GM18502 (cell line): ENCODE results near the gene FOXC2.
A peak's percentile ranks its signal among the peaks of the same experiment; 100 is the strongest.

ENCODE experiments used
- ATAC-seq: cut with Tn5 transposase; IDR thresholded peaks from one replicate; pipeline ENCODE4 v1.9.1; 2021; ENCODE audit warnings: mild to moderate bottlenecking; ENCODE audit not compliant: unreplicated experiment, poor library complexity

FOXC2 gene

GRCh38 chr16:86554599-86554916, 12.1 kb upstream of the FOXC2 start:
- peak; percentile 22 for ATAC-seq

DNA sequence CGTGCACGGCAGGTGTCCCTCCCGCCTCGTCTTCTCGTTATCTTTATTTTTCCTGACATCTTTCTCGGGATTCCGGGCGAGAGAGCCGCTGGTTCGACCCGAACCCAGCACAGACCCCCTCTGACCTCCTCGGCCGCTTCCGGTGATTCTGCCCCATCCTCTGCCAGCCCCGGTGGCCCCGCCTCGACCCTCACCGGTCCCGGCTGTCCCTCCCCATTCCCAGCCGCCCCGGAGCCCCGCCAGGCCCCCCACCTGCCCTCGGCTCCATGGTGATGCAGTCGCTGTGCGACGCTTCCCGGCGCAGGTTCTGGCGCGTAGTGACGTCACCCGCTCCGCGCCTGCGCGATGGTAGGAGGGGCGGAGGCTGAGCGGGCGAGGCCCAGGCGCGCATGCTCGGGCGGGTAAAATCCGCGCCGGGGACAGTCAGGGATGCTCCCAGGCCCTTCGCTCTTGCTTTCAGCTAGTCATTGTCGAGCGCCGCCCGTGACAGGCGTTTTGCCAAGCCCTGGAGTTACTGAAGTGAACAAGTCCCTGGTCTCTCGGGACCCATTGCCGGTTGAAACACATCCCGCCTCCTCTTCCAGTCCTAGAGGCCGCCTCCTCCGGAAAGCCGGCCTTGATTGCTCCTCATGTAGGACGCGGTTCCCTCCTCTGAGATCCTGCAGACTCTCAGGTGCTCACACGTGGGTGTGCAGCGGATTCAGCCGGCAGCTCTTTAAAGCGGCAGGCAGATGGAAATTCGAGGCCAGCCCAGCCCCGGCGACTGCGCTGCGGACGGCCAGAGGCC, 11.5 kb upstream of the FOXC2 start, which contains the start of gene MTHFSD:
MTHFSD (minus strand) TSS at position 319 of the 787 bp plus-strand sequence; CDS start at position 268, 51 bp downstream.
- peak; percentile 89 for ATAC-seq

DNA sequence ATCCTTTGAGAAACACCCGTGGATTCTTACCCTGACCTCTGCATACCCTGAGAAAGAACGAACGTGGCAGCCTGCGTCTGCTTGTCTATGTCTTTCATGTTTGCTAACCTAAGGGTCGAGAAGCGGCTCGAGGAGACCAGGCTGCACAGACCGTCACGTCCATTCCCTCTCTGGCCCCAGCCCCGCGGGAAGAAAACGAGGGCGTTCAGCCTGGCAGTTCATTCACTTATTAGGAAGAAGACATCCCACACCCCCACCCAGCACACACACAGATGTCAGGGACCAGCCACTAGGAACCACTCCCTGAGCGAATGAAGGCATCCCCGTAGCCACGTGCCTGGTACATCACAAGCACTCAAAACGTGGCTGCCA, 10.9 kb upstream of the FOXC2 start:
- ATAC-seq, result no peak

DNA sequence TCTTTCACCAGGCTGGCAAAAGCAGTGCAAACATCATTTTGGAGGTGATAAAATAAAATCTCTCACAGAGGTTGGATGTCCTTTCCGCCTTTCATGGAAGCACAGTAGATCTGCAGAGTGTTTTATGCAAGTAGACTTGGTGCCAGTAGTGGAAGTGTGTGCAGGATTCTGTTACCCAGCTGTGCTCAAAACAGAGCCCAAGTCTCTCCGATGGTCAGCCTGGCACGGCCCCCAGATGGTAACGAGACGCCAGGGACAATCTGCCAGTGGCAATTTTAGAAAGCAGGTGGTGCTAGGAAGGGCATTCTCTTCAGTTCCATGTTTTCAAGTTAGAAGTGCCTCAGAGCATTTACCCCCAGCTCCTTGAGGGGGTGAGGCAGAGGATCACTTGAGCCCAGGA, 10.1 kb upstream of the FOXC2 start:
- ATAC-seq, result no peak

DNA sequence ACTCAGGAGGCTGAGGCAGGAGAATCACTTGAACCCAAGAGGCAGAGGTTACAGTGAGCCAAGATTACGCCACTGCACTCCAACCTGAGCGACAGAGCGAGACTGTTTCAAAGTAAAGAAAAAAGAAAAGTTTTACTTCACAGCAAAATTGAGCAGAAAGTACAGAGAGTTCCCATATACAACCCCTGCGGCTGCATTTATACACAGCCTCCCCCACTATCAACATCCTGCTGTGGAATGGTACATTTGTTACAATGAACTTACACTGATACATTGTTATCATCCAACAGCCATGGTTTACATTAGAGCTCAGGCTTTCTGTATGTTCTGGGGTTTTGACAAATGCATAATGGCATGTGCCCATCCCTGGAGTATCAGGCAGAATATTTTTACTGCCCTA, 9.0 kb upstream of the FOXC2 start:
- no peak for ATAC-seq

DNA sequence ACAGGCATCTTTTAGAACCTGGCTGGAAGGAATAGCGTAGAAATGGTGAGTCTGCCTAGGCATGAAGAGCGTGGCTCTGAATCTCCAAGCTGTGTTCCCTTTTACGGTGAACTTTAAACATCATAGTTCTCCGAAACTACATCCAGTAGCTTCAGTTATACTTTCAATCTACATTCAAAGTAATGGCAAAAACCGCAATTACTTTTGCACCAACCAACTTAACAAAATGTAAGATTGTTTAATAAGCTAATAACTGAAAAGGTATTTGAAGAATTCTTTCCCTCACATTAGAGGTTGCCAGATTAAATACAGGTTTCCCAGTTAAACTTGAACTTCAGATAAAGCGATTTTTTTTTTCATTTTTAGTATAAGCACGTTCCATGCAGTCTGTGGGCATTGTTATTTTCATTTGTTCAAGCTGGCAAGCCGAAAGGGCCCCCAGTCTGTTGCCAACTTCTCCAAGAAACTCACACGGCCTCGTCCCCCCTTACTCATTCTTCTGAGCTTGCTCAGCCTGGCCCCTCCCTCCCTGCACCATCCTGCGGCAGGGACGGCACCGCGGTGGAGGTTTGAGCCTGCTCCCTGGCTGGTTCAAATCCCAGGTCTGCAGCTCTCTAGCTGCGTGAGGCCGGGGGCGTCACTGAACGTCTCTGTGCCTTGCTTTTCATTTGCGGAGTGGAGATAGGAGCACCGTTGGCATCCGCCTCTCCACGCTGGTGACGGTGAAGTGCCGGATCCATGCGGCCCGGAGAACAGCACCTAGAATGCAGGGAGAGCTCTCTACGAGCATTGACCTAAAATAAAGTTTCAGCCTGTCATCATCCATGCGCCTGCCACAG, 8.1 kb upstream of the FOXC2 start:
- no peak for ATAC-seq

DNA sequence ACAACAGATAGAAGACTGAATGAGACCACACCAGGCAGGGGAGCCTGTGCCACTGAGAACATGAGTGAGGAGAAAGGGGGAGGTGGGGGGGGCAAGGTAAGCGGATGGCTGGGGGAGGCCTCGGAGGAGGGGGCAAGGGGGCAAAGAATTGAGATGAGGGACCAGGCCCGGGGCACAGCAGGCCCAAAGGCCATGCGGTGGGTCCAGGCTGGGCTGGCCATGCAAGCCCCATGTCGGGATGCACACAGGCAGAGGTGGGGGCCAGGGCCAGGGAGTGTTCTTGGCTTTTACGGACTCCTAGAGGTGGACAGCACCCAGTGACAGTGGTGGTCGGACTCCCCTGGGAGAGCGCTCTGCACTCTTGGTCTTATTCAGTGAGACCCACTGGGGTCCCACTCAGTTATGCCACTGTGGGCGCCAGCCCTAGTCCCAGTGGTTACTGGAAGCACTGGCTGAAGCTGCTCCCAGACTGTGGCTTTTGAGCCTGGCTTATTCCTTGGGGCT, 6.8 kb upstream of the FOXC2 start:
- no peak for ATAC-seq

DNA sequence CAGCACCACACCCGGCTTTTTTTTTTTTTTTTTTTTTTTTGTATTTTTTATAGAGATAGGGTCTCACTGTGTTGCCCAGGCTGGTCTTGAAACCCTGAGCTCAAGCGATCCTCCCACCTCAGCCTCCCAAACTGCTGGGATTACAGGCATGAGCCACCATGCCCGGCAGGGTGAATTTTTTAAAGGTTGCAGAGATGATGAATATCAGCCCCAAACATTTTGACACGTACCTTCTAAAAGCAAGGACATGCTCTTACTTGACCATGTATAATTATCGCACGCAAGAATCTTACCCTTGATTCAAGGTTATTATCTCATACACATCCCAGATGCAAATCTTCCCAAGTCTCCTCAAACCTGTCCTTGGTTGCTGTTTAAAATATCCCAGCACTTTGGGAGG, 4.3 kb upstream of the FOXC2 start:
- no peak for ATAC-seq

DNA sequence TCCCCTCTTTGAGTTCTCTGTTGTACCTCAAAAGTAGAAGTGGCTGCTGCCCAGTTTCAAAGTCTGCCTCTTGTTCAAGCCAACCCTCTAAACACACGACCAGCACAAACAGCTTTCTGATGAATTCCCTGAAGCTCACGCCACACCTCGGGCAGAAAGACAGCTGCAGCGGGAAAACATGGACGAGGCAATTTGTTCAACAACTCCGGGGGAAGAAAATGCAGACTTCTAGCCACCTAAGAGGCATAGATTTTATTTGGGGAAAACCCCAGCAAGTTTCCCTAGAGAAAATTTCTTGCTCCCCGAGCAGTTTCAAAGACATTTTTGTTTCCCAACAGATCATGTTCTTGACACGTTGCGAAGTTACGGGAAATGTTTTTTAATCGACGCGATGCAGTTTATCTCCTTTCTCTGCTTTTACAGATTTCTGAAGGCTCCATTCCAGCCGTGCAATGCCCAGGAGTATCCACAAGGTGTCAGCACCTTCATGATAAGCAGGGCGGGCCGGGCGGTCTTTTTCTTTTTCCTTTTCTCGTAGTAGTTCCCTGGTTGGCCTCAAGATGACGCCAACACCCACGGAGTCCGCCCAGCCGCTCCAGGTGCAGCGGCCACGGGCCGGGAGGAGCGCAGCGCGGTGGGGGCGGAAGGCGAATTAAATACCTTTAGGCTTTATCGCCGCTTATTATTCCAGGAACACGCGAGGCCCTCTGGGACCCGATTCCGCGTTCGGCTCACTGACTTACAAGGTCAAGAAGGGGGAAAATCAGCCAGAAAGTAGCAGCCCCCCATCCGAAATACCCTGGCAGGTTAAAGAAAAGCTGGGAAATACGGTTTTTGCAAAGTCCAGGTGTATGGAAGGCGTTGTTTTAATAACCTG, 2.9 kb upstream of the FOXC2 start:
- no peak for ATAC-seq

DNA sequence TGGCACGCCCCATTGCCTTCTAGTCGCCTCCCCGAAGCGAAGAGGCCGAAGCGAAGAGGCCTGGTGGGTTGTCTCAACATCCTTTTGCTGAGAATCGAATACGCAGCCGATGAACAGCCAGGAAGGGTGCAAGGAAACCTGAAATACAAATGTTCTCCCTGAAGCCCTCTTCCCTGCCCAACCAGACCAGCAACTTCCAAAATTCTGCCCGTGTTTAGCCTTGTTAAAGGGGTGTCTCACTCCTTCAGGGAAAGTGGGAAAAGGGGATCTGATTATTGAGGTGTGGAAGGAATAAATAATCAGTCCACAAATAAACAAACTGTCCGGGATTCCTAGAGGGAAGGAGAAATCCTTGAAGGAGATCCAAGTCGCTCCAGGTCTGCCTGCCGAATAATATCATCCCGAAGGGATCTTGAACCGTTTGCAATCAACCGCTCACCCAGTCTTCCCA, 1.4 kb upstream of the FOXC2 start:
- no peak for ATAC-seq

DNA sequence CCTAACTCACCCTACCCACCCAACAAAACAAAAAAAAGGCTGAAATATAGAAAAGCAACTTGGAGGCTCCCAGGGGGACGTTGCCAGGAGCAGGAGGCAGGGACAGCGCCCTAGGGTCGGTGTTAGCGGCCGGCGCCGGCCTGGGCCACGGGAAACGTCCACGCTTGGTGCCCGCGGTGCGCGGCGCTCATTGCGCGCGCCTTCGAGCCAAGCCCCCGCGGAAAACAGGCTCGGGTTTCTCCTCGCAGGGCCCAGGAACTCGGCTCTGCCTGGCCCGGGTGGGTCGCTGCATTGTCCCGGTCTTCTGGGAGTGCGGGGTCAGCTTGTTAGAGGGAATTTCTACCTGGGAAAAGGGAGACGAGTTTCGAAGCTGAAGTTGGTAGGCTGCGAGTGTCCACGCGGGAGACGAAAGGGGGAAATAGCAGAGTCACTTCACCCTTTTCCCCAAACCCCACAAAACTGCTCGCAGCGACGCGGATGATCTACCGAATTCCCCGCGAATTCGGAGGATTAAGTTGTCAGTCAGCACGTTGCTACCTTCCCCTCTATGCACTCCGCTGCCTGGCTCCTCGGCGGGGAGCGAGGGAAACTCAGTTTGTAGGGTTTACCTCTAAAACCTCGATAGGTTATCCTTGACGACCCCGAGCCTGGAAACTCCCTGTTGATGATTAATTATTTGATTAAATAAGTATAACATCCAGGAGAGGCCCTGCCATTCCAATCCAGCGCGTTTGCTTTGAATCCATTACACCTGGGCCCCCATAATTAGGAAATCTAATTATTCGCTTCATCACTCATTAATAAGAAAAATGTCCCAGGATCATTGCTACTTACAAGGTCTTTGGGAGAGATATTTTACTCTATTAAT, 751 bp upstream of the FOXC2 start:
- ATAC-seq, result no peak

DNA sequence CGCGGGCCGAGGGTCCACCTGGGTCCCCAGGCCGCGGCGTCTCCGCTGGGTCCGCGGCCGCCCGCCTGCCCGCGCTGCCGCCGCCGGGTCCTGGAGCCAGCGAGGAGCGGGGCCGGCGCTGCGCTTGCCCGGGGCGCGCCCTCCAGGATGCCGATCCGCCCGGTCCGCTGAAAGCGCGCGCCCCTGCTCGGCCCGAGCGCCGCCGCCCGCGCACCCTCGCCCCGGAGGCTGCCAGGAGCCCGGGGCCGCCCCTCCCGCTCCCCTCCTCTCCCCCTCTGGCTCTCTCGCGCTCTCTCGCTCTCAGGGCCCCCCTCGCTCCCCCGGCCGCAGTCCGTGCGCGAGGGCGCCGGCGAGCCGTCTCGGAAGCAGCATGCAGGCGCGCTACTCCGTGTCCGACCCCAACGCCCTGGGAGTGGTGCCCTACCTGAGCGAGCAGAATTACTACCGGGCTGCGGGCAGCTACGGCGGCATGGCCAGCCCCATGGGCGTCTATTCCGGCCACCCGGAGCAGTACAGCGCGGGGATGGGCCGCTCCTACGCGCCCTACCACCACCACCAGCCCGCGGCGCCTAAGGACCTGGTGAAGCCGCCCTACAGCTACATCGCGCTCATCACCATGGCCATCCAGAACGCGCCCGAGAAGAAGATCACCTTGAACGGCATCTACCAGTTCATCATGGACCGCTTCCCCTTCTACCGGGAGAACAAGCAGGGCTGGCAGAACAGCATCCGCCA, 504 bp downstream of the FOXC2 start:
- ATAC-seq, result no peak

- no peak for ATAC-seq
Observed at GRCh38 chr16:86567701-86568581, 1.3 kb downstream of the FOXC2 start.

DNA sequence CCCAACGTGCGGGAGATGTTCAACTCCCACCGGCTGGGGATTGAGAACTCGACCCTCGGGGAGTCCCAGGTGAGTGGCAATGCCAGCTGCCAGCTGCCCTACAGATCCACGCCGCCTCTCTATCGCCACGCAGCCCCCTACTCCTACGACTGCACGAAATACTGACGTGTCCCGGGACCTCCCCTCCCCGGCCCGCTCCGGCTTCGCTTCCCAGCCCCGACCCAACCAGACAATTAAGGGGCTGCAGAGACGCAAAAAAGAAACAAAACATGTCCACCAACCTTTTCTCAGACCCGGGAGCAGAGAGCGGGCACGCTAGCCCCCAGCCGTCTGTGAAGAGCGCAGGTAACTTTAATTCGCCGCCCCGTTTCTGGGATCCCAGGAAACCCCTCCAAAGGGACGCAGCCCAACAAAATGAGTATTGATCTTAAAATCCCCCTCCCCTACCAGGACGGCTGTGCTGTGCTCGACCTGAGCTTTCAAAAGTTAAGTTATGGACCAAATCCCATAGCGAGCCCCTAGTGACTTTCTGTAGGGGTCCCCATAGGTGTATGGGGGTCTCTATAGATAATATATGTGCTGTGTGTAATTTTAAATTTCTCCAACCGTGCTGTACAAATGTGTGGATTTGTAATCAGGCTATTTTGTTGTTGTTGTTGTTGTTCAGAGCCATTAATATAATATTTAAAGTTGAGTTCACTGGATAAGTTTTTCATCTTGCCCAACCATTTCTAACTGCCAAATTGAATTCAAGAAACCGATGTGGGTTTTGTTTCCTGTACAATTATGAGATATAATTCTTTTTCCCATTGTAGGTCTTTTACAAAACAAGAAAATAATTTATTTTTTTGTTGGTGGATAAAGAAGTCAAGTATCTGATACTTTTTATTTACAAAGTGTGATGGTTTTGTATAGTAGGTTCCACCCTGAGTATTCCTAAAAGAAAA, 2.3 kb downstream of the FOXC2 start:
- no peak for ATAC-seq

GRCh38 chr16:86569701-86570447, 3.2 kb downstream of the FOXC2 start:
- no peak for ATAC-seq
